IMR-90 (cell line): ENCODE data around the gene EFNB2. TPM values are rescaled to one million over a fixed set of nuclear protein-coding genes. Genes with fewer than 3 reads are reported as not detected.

ENCODE experiments used
- ATAC-seq: fragments of 200-7000 bp; cut with Tn5 transposase; 2 replicates; pipeline ENCODE4 v1.9.1; 2020; ENCODE audit warnings: low read depth, mild to moderate bottlenecking, moderate library complexity
- BruUV-seq: library from RNA; stranded (reverse); fragments of 400-500 nt; replicated peaks from 2 replicates; lab custom pipeline; 2021; lab: Mats Ljungman, UMichigan
- CTCF ChIA-PET: fragments of 300-600 bp; formaldehyde crosslinking; extraction: SDS; loops from one replicate; lab custom pipeline; 2021; ENCODE audit warnings: antibody characterized with exemption; lab: Yijun Ruan, JAX
- POLR2A ChIA-PET: fragments of 300-600 bp; sonication (Branson Sonifier 250); formaldehyde crosslinking; loops from one replicate; lab custom pipeline; 2022; ENCODE audit warnings: antibody characterized with exemption; ENCODE audit not compliant: unreplicated experiment; lab: Charles Lee
- DNase-seq: peaks from one replicate; pipeline ENCODE4 v3.0.0; 2013
- H2AFZ ChIP-seq: replicated peaks from 2 replicates; pipeline ENCODE3; 2013; ENCODE audit warnings: low read length, mild to moderate bottlenecking; ENCODE audit not compliant: poor library complexity
- H2AK5ac ChIP-seq: 2 replicates; pipeline ENCODE4 v1.6.1; 2013; ENCODE audit warnings: low read depth, low read length, inconsistent platforms
- H2AK9ac ChIP-seq: replicated peaks from 2 replicates; pipeline ENCODE3; 2013; ENCODE audit warnings: mild to moderate bottlenecking, low read depth, low read length, moderate library complexity; ENCODE audit not compliant: poor library complexity
- H2BK120ac ChIP-seq: 2 replicates; pipeline ENCODE4 v1.6.1; 2013; ENCODE audit warnings: low read depth, low read length, inconsistent platforms
- H2BK15ac ChIP-seq: 3 replicates; pipeline ENCODE4 v1.6.1; 2013; ENCODE audit warnings: low read depth, low read length, inconsistent platforms
- H2BK20ac ChIP-seq: 2 replicates; pipeline ENCODE4 v1.6.1; 2013; ENCODE audit warnings: low read depth, mild to moderate bottlenecking, inconsistent platforms, low read length, moderate library complexity
- H2BK5ac ChIP-seq: 2 replicates; pipeline ENCODE4 v1.6.1; 2013; ENCODE audit warnings: mild to moderate bottlenecking, low read depth, low read length, inconsistent platforms; ENCODE audit not compliant: poor library complexity, severe bottlenecking
- H3K14ac ChIP-seq: replicated peaks from 2 replicates; pipeline ENCODE4 v1.6.1; 2013; ENCODE audit warnings: low read depth, low read length, inconsistent platforms
- H3K18ac ChIP-seq: 2 replicates; pipeline ENCODE4 v1.6.1; 2013; ENCODE audit warnings: low read depth, low read length, control low read depth
- H3K23ac ChIP-seq: 2 replicates; pipeline ENCODE4 v1.6.1; 2013; ENCODE audit warnings: low read depth, low read length, inconsistent platforms
- H3K27ac ChIP-seq: 2 replicates; pipeline ENCODE4 v1.5.1; 2013; ENCODE audit warnings: mild to moderate bottlenecking, control low read depth, low read length; ENCODE audit not compliant: insufficient read depth
- H3K27me3 ChIP-seq: 2 replicates; pipeline ENCODE4 v1.6.1; 2013; ENCODE audit warnings: low read length; ENCODE audit not compliant: control insufficient read depth, insufficient read depth
- H3K36me3 ChIP-seq: 2 replicates; pipeline ENCODE4 v1.6.1; 2013; ENCODE audit warnings: low read length, mixed read lengths; ENCODE audit not compliant: control insufficient read depth, insufficient read depth
- H3K4ac ChIP-seq: 2 replicates; pipeline ENCODE4 v1.6.1; 2013; ENCODE audit warnings: low read depth, low read length, inconsistent platforms
- H3K4me1 ChIP-seq: 2 replicates; pipeline ENCODE4 v1.6.1; 2013; ENCODE audit warnings: low read length, mixed read lengths; ENCODE audit not compliant: control insufficient read depth, insufficient read depth
- H3K4me2 ChIP-seq: 2 replicates; pipeline ENCODE4 v1.6.1; 2013; ENCODE audit warnings: low read depth, mild to moderate bottlenecking, control low read depth, low read length, moderate library complexity
- H3K4me3 ChIP-seq: 2 replicates; pipeline ENCODE4 v1.5.1; 2013; ENCODE audit warnings: low read depth, mild to moderate bottlenecking, control low read depth, low read length, moderate library complexity; ENCODE audit not compliant: insufficient read depth
- H3K56ac ChIP-seq: 2 replicates; pipeline ENCODE4 v1.6.1; 2013; ENCODE audit warnings: low read length, inconsistent platforms; ENCODE audit not compliant: insufficient read depth; ENCODE audit errors: extremely low read depth
- H3K79me1 ChIP-seq, 2 experiments: 2 replicates each; pipeline ENCODE4 v1.6.1; 2013; ENCODE audit warnings: low read length in 2 of 2, inconsistent platforms in 1 of 2, low read depth in 1 of 2
- H3K9ac ChIP-seq: 2 replicates; pipeline ENCODE4 v1.6.1; 2013; ENCODE audit warnings: low read depth, low read length, control low read depth
- H3K9me1 ChIP-seq: 2 replicates; pipeline ENCODE4 v1.6.1; 2013; ENCODE audit warnings: low read length, inconsistent platforms; ENCODE audit not compliant: insufficient read depth
- H3K9me3 ChIP-seq: 2 replicates; pipeline ENCODE4 v1.6.1; 2013; ENCODE audit warnings: low read length; ENCODE audit not compliant: control insufficient read depth, insufficient read depth
- H4K20me1 ChIP-seq: 2 replicates; pipeline ENCODE4 v1.6.1; 2013; ENCODE audit warnings: low read length, inconsistent platforms; ENCODE audit not compliant: insufficient read depth
- H4K5ac ChIP-seq: 2 replicates; pipeline ENCODE4 v1.6.1; 2013; ENCODE audit warnings: mild to moderate bottlenecking, low read depth, low read length, control low read depth
- H4K8ac ChIP-seq, 2 experiments: 2 replicates each; pipeline ENCODE4 v1.6.1; 2013; ENCODE audit warnings: low read depth in 2 of 2, low read length in 2 of 2, control low read depth in 1 of 2, inconsistent platforms in 1 of 2
- H4K91ac ChIP-seq: 2 replicates; pipeline ENCODE4 v1.6.1; 2013; ENCODE audit warnings: low read depth, low read length, inconsistent platforms; ENCODE audit not compliant: insufficient read depth
- MAFK ChIP-seq: IDR thresholded peaks from 2 replicates; pipeline ENCODE4 v1.6.1; 2012; ENCODE audit warnings: low read depth, low read length, improper control_type of control experiment
- RFX5 ChIP-seq: IDR thresholded peaks from 2 replicates; pipeline ENCODE4 v1.8.0; 2012; ENCODE audit warnings: low read depth, mild to moderate bottlenecking, low read length, moderate library complexity
- WGBS, 2 experiments: methylation state at CpG; one replicate each; pipeline versions ENCODE4 v1.1.5 to v1.1.7; 2013; ENCODE audit warnings: missing lambda C conversion rate in 2 of 2; ENCODE audit not compliant: insufficient read length in 1 of 2; ENCODE audit errors: extremely low coverage in 2 of 2; 5-methylcytosine and 5-hydroxymethylcytosine counted together
- dilution Hi-C: fragments of 300-500 bp; cut with HindIII; formaldehyde crosslinking; loops from one replicate; pipeline ENCODE4 v1.14.3; 2018; ENCODE audit warnings: low sequenced_read_pairs; ENCODE audit not compliant: unreplicated experiment
- in situ Hi-C: fragments of 300-500 bp; cut with MboI; formaldehyde crosslinking; loops from 3 replicates; pipeline ENCODE4 v1.14.3; 2019; ENCODE audit warnings: low sequenced_read_pairs, inconsistent platforms, mixed read lengths
- intact Hi-C: fragments of 100-400 bp; cut with micrococcal nuclease; formaldehyde crosslinking; loops from 2 replicates; pipeline ENCODE4 v1.10.0; 2022
- polyA plus RNA-seq, 3 experiments: library from polyadenylated mRNA; depleted of rRNA; stranded (reverse); fragments of >200 nt; gene quantifications; 2 replicates each; pipeline ENCODE4 v1.2.3, GENCODE V29; 2012; ENCODE audit warnings: low replicate concordance in 1 of 3
- total RNA-seq: library from RNA; depleted of rRNA; stranded (reverse); fragments of >200 nt; gene quantifications from 2 replicates; pipeline ENCODE4 v1.2.3, GENCODE V29; 2012
- TF ChIP-seq, protein P1 (sequence below): conservative IDR thresholded peaks from 2 replicates; pipeline ENCODE4 v1.5.1; 2012; ENCODE audit warnings: mild to moderate bottlenecking, low read depth, low read length, improper control_type of control experiment

Gene EFNB2
- total and polyA plus RNA-seq, 2 of the 4 experiments (the other 2 are of a cell fraction) = 5.4 to 6.0 TPM

- peak overlapping the region; percentile 15; the same call in 1 of the 2 replicates for H3K18ac ChIP-seq
- H3K4me1 ChIP-seq = peaks cover 5% of the 10 kb centered on the region; the same call in 1 of the 2 replicates
- H3K14ac ChIP-seq = peak overlapping the region; percentile 57
- peak overlapping the region; percentile 9; the same call in 1 of the 2 replicates for H4K91ac ChIP-seq
- peak overlapping the region; percentile 69 for H3K4ac ChIP-seq
- WGBS, 2 experiments = 2% methylated on average over 26 of the region's 66 CpGs; no CpG with 5 or more reads in 1 of the 2 experiments
- peak overlapping the region; percentile 92 for H2AFZ ChIP-seq
- H3K56ac ChIP-seq = peak overlapping the region; percentile 80
- peaks cover 9 to 19% of the 10 kb centered on the region in 2 experiments; a peak in 3 of 4 replicates for H3K79me1 ChIP-seq
- 0 out of 2 replicates have a peak overlapping the region, but pooled peaks have one; percentile 31 for H4K5ac ChIP-seq
- H2BK15ac ChIP-seq = no peak overlapping the region
- H3K27ac ChIP-seq = peak overlapping the region; percentile 36
- H3K36me3 ChIP-seq = no peaks in the 10 kb centered on the region
- no peaks in the 10 kb centered on the region for H4K20me1 ChIP-seq
- peak overlapping the region; percentile 93 for H3K23ac ChIP-seq
- DNase-seq (peak; percentile 63), ATAC-seq (peak; percentile 3)
- peak overlapping the region; percentile 62 for H2BK5ac ChIP-seq
- TF ChIP-seq MAFK (no peak), RFX5 (no peak)
- TF ChIP-seq, protein P1, sequence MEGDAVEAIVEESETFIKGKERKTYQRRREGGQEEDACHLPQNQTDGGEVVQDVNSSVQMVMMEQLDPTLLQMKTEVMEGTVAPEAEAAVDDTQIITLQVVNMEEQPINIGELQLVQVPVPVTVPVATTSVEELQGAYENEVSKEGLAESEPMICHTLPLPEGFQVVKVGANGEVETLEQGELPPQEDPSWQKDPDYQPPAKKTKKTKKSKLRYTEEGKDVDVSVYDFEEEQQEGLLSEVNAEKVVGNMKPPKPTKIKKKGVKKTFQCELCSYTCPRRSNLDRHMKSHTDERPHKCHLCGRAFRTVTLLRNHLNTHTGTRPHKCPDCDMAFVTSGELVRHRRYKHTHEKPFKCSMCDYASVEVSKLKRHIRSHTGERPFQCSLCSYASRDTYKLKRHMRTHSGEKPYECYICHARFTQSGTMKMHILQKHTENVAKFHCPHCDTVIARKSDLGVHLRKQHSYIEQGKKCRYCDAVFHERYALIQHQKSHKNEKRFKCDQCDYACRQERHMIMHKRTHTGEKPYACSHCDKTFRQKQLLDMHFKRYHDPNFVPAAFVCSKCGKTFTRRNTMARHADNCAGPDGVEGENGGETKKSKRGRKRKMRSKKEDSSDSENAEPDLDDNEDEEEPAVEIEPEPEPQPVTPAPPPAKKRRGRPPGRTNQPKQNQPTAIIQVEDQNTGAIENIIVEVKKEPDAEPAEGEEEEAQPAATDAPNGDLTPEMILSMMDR = 0 out of 2 replicates have a peak, but pooled peaks have one; percentile 8
- peak overlapping the region; percentile 35 for H2BK120ac ChIP-seq
- peak overlapping the region; percentile 82 for H3K4me3 ChIP-seq
- POLR2A ChIA-PET = interaction anchor here (0.5 to 1.0 kb wide), 4 partner anchors 8 to 1292 kb away, joined by 3 to 11 read pairs (median 3); no protein-coding TSS in a partner anchor
- CTCF ChIA-PET = interaction anchor here (0.5 to 0.9 kb wide), 3 partner anchors 8 to 1326 kb away, joined by 3 to 6 read pairs (median 3); no protein-coding TSS in a partner anchor
- intact Hi-C loops = loop anchor here (1.0 to 10.0 kb wide), 9 partner anchors 378 to 1963 kb away; no protein-coding TSS in a partner anchor
- no peak overlapping the region for H2AK5ac ChIP-seq
- H2BK20ac ChIP-seq = no peak overlapping the region; the same call in 1 of the 2 replicates
- peak overlapping the region in 1 of 2 experiments; percentile 59; a peak in 2 of 4 replicates for H4K8ac ChIP-seq
- H2AK9ac ChIP-seq = peak overlapping the region; percentile 63
- H3K9me3 ChIP-seq = no peaks in the 10 kb centered on the region
- H3K9me1 ChIP-seq = no peaks in the 10 kb centered on the region
- peak overlapping the region; percentile 96 for H3K4me2 ChIP-seq
- BruUV-seq = no TSS peak
- peak overlapping the region; percentile 72 for H3K9ac ChIP-seq
- H3K27me3 ChIP-seq = no peaks in the 10 kb centered on the region
- in situ Hi-C loops = loop anchor here (10.0 to 25.0 kb wide), 4 partner anchors 1097 to 1959 kb away; no protein-coding TSS in a partner anchor
- dilution Hi-C loops = no loop called here
Measured at GRCh38 chr13:106533943-106534638, 1.4 kb downstream of the EFNB2 start.
